Measurements from ENCODE around the gene SLC16A13. TPM values are rescaled to one million over a fixed set of nuclear protein-coding genes. Genes with fewer than 3 reads are reported as not detected.

The SLC16A13 gene
- polyA plus RNA-seq, 1 experiment = 2.8 TPM

DNA sequence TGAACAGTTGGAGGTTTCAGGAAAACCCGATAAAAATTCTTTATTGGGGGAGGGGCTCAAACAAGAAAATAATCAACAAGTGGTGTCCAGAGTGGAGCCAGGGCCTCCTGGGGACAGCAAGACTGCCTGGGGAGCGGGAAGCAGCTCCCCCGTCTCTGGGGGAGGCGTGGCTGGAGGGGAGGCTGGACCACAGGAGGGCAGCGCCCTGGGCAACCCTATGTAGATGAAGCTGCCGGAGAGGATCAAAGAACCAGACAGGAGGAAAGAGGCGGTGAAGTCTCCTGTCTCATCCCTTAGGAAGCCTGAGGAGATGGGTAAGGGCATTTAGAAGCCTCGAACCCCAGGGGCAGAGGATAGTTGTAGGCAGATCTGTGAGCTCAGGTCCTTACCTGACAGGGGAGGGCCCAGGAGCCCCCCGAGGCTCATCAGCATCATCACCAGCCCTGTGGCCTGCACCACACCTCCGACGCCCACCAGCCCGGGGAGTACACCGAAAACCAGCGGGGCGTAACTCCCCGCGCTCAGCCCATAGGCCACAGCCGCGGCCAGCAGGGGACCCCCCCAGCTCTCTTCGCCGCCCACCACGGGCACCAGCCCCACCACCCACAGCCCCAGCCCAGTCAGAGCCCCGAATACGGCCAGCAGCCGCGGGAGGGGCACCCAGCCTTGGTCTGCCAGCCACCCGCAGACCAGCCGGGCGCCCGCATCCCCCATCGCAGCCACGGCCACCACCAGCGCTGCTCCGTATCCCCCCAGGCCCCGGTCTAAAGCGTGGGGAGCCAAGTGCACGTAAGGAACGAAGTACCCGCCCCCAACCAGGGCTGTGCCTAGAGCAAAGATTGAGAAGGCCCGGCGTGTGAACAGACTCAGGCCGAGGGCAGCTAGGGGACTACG is 6.0 kb downstream of the SLC16A13 start:
- Histone ChIP-seq H3K4me3 (ENCODE audit: low read depth, low read length) (no peak overlapping the region), H3K36me3 (ENCODE audit: control insufficient read depth, insufficient read depth, low read length) (no peaks in the 10 kb centered on the region), H3K27me3 (ENCODE audit: control insufficient read depth, insufficient read depth, low read length) (peaks cover 14% of the 10 kb centered on the region)
- ChIA-PET CTCF (interaction anchor here (1.1 to 2.0 kb wide), 3 partner anchors 10 to 255 kb away, joined by 3 to 6 read pairs (median 5); no protein-coding TSS in a partner anchor), POLR2A (no interaction called here)
- DNase-seq (ENCODE audit: low read depth) = no peak
- TF ChIP-seq, protein P1, sequence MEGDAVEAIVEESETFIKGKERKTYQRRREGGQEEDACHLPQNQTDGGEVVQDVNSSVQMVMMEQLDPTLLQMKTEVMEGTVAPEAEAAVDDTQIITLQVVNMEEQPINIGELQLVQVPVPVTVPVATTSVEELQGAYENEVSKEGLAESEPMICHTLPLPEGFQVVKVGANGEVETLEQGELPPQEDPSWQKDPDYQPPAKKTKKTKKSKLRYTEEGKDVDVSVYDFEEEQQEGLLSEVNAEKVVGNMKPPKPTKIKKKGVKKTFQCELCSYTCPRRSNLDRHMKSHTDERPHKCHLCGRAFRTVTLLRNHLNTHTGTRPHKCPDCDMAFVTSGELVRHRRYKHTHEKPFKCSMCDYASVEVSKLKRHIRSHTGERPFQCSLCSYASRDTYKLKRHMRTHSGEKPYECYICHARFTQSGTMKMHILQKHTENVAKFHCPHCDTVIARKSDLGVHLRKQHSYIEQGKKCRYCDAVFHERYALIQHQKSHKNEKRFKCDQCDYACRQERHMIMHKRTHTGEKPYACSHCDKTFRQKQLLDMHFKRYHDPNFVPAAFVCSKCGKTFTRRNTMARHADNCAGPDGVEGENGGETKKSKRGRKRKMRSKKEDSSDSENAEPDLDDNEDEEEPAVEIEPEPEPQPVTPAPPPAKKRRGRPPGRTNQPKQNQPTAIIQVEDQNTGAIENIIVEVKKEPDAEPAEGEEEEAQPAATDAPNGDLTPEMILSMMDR (IDR thresholded peaks at IDR 0.05; ENCODE audit: insufficient read depth, low read depth, low read length) = no peak

DNA sequence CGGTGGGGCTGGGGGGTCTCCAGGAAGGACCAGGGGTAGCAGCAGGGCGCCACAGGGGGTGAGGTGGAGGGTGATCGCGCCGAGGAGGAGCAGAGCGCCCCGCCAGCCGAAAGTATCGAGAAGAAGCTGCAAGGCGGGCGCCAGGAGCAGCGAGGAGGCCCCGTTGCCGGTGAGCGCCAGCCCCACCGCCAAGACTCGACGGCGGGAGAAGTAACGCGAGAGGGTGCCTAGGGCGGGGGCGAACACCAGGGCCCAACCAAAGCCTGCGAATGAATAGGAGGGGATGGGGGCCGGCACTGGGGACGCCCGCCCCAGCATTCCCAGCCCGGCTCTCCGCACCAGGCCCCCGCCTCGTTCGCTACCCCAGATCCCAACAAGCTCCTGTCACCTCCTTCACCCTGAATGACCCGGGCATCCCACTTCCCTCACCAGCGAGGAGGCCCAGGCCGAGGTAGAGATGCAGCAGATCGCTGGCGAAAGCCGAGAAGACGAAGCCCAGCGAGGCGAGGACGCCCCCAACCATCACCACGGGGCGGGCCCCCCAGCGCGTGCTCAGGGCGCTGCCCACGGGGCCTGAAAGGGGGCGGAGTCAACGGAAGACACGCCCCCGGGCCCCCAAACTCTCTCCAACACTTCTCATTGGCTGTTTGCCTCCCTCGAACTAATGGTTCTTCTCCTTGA is 6.8 kb downstream of the SLC16A13 start:
- DNase-seq (ENCODE audit: low read depth) = no peak
- Histone ChIP-seq H3K4me3 (ENCODE audit: low read depth, low read length) (no peak overlapping the region), H3K27me3 (ENCODE audit: control insufficient read depth, insufficient read depth, low read length) (peaks cover 14% of the 10 kb centered on the region), H3K36me3 (ENCODE audit: control insufficient read depth, insufficient read depth, low read length) (no peaks in the 10 kb centered on the region)
- TF ChIP-seq, protein P1 (IDR thresholded peaks at IDR 0.05; ENCODE audit: insufficient read depth, low read depth, low read length) = no peak
- ChIA-PET POLR2A (no interaction called here), CTCF (interaction anchor here (2.0 to 5.0 kb wide), 2 partner anchors 10 to 254 kb away, joined by 6 to 44 read pairs; no protein-coding TSS in a partner anchor)

DNA sequence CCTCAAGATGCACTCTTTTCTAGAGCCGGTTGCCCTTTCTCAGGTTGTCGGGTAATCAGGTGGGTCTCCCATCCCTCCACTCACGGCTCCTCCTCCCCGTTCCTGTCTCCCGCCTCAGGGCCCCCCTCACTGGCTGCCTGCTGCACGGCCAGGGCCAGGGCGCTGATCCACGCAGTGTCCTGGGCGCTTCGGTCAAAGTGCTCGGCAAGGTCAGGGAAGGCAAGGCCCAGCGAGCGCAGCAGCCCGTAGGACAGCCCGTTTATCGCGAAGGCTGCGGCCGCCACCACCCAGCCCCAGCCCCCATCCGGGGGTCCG is 7.3 kb downstream of the SLC16A13 start:
- Histone ChIP-seq H3K36me3 (ENCODE audit: control insufficient read depth, insufficient read depth, low read length) (no peaks in the 10 kb centered on the region), H3K27me3 (ENCODE audit: control insufficient read depth, insufficient read depth, low read length) (peaks cover 14% of the 10 kb centered on the region), H3K4me3 (ENCODE audit: low read depth, low read length) (peak overlapping the region; percentile 35)
- DNase-seq (ENCODE audit: low read depth) = no peak
- ChIA-PET CTCF (interaction anchor here (1.5 to 5.0 kb wide), 3 partner anchors 9 to 253 kb away, joined by 4 to 44 read pairs (median 6); no protein-coding TSS in a partner anchor), POLR2A (interaction anchor here (0.6 kb wide), 1 partner anchor 196 kb away, joined by 3 read pairs; the partner anchor contains the start of gene PHF23)
- TF ChIP-seq, protein P1 (IDR thresholded peaks at IDR 0.05; ENCODE audit: insufficient read depth, low read depth, low read length) = no peak

DNA sequence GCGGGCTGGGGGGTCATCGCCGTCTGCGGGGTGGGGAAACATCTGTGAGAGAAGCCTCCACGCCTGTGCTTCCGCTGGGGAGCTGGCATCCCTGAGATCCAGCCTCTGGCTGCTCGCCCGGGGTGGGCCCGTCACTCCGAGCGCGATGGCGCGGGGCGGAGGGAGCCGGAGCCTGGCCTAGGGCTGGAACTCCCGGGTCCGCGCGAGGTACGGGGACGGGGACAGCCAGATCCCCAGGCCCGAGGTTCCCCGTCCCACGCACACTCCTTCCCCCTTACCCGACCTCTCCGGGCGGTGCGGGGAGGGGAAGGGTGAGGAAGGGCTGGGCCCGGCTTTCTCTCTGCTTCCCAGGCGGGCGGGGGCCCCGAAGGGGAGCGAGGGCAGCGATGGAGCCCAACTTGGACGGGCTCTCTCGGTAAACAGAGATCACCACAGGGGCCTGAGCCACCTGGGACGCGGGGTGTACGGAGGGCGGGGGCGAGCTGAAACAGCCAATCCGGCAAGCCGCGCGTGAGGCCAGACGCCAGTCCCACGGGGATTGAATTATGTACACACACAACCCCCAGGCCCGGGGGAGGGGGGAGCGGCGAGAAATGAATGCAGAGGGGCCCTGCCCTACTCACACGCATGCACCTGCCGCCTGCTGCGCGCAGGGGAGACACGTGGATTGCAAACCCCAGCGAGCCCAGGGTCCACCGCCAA is 7.8 kb downstream of the SLC16A13 start, which contains the start of gene SLC16A11:
Gene SLC16A11, minus strand, starts transcription at position 596 of the 702 bp plus-strand sequence. Its CDS starts 579 bp downstream, at position 17.
- H3K36me3 ChIP-seq (ENCODE audit: control insufficient read depth, insufficient read depth, low read length) = no peaks in the 10 kb centered on the region
- TF ChIP-seq, protein P1 (IDR thresholded peaks at IDR 0.05; ENCODE audit: insufficient read depth, low read depth, low read length) = no peak
- ChIA-PET POLR2A (interaction anchor here (0.6 kb wide), 1 partner anchor 196 kb away, joined by 3 read pairs; the partner anchor contains the start of gene PHF23), CTCF (interaction anchor here (0.6 to 5.0 kb wide), 4 partner anchors 93 to 253 kb away, joined by 3 to 44 read pairs (median 4); no protein-coding TSS in a partner anchor)
- peak within 1 kb of the TSS; percentile 35 for H3K4me3 ChIP-seq (ENCODE audit: low read depth, low read length)
- H3K27me3 ChIP-seq (ENCODE audit: control insufficient read depth, insufficient read depth, low read length) = peaks cover 14% of the 10 kb centered on the region
- no peak for DNase-seq (ENCODE audit: low read depth)
